ENCODE measurements around the gene IFNA13.

GRCh38 chr9:21399956-21400355 lies 32.1 kb upstream of the IFNA13 start:
- TF ChIP-seq SMARCC2 (IDR thresholded peaks at IDR 0.05; ENCODE audit: low read depth) (no peak), CTCF (IDR thresholded peaks at IDR 0.05 in 2 of 3, conservative IDR thresholded peaks at IDR 0.05 in 1 of 3; ENCODE audit: insufficient read depth in 2 of 3, low read depth in 1 of 3, low read length in 3 of 3) (no peak), RFX7 (CRISPR knock-in tag; IDR thresholded peaks at IDR 0.05) (no peak), ARID3A (IDR thresholded peaks at IDR 0.05; ENCODE audit: borderline replicate concordance, low read depth, low read length) (no peak), PRDM10 (IDR thresholded peaks at IDR 0.05; ENCODE audit: partially characterized antibody) (no peak), ZNF121 (CRISPR knock-in tag; conservative IDR thresholded peaks at IDR 0.05) (no peak), FOS (IDR thresholded peaks at IDR 0.05; ENCODE audit: extremely low read depth, insufficient read length) (no peak), SIX5 (IDR thresholded peaks at IDR 0.05; ENCODE audit: borderline replicate concordance in 1 of 2, insufficient read depth in 1 of 2, low read depth in 1 of 2, low read length in 2 of 2) (no peak), CHD1 (IDR thresholded peaks at IDR 0.05; ENCODE audit: low read length) (no peak), ZC3H11A (IDR thresholded peaks at IDR 0.05; ENCODE audit: low read depth, low read length) (no peak), ZFX (CRISPR knock-in tag; IDR thresholded peaks at IDR 0.05) (no peak), CEBPB (tag; IDR thresholded peaks at IDR 0.05) (no peak)

Measured in K562 (cell line).